Activated B cell treated with CpG ODN at 0.5 μM for 24 hours (primary cell): ENCODE data around the gene PIP5K1B. TPM values are rescaled to one million over a fixed set of nuclear protein-coding genes. Genes with fewer than 3 reads are reported as not detected.

ENCODE experiments used
- ATAC-seq: fragments of 200-7000 bp; cut with Tn5 transposase; one replicate; pipeline ENCODE4 v1.10.0; 2021; ENCODE audit warnings: low read depth, mild to moderate bottlenecking, moderate library complexity
- CTCF ChIA-PET: fragments of 350-600 bp; sonication (Branson Sonifier 250); formaldehyde crosslinking; loops from one replicate; lab custom pipeline; 2021; ENCODE audit warnings: antibody characterized with exemption; lab: Charles Lee
- POLR2A ChIA-PET: fragments of 350-600 bp; sonication (Branson Sonifier 250); formaldehyde crosslinking; loops from one replicate; lab custom pipeline; 2021; ENCODE audit warnings: antibody characterized with exemption; lab: Charles Lee
- DNase-seq: peaks from one replicate; pipeline ENCODE4 v3.0.0; 2022
- H3K27ac Mint-ChIP-seq: one replicate; pipeline ENCODE4 v1.8.0; 2020; ENCODE audit warnings: mixed read lengths
- H3K27me3 Mint-ChIP-seq: one replicate; pipeline ENCODE4 v1.8.0; 2021; ENCODE audit warnings: mixed read lengths
- H3K36me3 Mint-ChIP-seq: one replicate; pipeline ENCODE4 v1.8.0; 2021; ENCODE audit warnings: low read depth, mixed read lengths
- H3K4me1 Mint-ChIP-seq: one replicate; pipeline ENCODE4 v1.8.0; 2021; ENCODE audit warnings: mixed read lengths
- H3K4me3 Mint-ChIP-seq: one replicate; pipeline ENCODE4 v1.8.0; 2020; ENCODE audit warnings: mild to moderate bottlenecking, mixed read lengths
- H3K9me3 Mint-ChIP-seq: one replicate; pipeline ENCODE4 v1.8.0; 2020; ENCODE audit warnings: mixed read lengths
- intact Hi-C: fragments of 100-400 bp; cut with micrococcal nuclease; formaldehyde crosslinking; loops from one replicate; pipeline ENCODE4 v1.15.1; 2024
- total RNA-seq: library from RNA; stranded (reverse); gene quantifications from 2 replicates; pipeline ENCODE4 v1.2.3, GENCODE V29; 2022
- TF ChIP-seq, protein P1 (sequence below): fragments of 200-600 bp; IDR thresholded peaks from one replicate; pipeline ENCODE4 v1.8.0; 2022; ENCODE audit warnings: antibody characterized with exemption, mild to moderate bottlenecking

PIP5K1B gene
- total RNA-seq, 1 donor from 2014 or later = 22.0 TPM

DNA sequence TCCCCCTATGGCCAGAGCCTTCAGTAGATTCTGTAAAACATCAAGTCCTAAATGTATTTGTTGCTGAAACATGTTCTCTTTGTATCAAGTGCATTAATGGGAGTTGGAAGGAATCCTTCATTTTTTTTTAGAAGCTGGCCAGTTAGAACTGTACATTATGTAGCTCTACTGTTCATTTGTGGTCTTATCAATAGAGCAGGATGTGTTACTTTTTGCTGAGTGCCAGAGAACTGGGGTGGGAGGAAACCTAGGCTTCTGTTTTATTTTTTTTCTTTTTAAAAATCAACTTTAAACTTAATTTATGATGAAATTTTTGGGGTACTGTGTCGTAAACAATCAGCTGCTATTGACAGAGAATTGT is 5.1 kb downstream of the PIP5K1B start:
- Mint-ChIP-seq H3K27ac (no peak overlapping the region), H3K4me3 (no peak overlapping the region), H3K9me3 (no peaks in the 10 kb centered on the region), H3K4me1 (peaks cover 67% of the 10 kb centered on the region), H3K36me3 (peaks cover 31% of the 10 kb centered on the region), H3K27me3 (no peaks in the 10 kb centered on the region)
- CTCF ChIA-PET = interaction anchor here (0.7 kb wide), 1 partner anchor 175 kb away, joined by 3 read pairs; no protein-coding TSS in a partner anchor
- DNase-seq (no peak), ATAC-seq (no peak)
- POLR2A ChIA-PET = no interaction called here
- intact Hi-C loops = loop anchor here (1.0 kb wide), 1 partner anchor 11 kb away; no protein-coding TSS in a partner anchor
- TF ChIP-seq, protein P1, sequence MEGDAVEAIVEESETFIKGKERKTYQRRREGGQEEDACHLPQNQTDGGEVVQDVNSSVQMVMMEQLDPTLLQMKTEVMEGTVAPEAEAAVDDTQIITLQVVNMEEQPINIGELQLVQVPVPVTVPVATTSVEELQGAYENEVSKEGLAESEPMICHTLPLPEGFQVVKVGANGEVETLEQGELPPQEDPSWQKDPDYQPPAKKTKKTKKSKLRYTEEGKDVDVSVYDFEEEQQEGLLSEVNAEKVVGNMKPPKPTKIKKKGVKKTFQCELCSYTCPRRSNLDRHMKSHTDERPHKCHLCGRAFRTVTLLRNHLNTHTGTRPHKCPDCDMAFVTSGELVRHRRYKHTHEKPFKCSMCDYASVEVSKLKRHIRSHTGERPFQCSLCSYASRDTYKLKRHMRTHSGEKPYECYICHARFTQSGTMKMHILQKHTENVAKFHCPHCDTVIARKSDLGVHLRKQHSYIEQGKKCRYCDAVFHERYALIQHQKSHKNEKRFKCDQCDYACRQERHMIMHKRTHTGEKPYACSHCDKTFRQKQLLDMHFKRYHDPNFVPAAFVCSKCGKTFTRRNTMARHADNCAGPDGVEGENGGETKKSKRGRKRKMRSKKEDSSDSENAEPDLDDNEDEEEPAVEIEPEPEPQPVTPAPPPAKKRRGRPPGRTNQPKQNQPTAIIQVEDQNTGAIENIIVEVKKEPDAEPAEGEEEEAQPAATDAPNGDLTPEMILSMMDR = no peak

DNA sequence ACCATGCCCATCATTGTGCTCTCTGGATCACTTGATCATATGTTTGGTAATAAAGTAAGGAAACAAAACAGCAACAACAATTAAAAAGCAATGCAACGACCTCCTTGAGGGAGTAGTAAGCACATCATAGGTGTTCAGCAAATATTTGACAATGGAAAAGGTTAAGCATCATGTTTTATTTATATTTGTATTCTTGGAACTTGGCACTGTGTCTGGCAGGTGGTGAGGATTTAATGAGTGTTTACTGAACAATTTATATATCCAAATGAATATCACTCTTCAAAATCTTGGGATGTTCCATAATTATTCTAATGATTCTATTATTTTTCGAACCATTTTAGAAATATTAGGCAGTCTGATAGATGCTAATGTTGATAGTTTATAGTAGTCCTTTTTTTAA is 6.2 kb downstream of the PIP5K1B start:
- Mint-ChIP-seq H3K27me3 (no peaks in the 10 kb centered on the region), H3K9me3 (no peaks in the 10 kb centered on the region), H3K27ac (no peak overlapping the region), H3K36me3 (peaks cover 35% of the 10 kb centered on the region), H3K4me1 (peaks cover 68% of the 10 kb centered on the region), H3K4me3 (no peak overlapping the region)
- intact Hi-C loops = no loop called here
- CTCF ChIA-PET = no interaction called here
- ATAC-seq = no peak
- POLR2A ChIA-PET = interaction anchor here (0.6 kb wide), 1 partner anchor 83 kb away, joined by 4 read pairs; no protein-coding TSS in a partner anchor
- DNase-seq = no peak
- TF ChIP-seq, protein P1 = no peak

DNA sequence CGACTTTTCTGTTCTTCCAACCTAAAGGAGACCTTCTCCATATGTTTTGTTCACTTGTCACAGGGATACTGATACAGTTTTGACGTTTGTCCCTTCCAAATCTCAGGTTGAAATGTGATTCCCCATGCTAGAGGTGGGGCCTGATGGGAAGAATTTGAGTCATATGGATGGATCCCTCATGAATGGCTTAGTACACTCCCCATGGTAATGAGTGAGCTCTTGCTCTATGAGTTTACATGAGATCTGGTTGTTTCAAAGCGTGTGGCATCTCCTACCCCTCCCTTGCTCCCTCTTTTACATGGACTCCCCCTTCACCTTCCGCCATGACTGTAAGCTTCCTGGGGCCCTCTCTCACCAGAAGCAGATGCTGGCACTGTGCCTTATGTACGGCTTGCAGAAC is 6.9 kb downstream of the PIP5K1B start:
- Mint-ChIP-seq H3K4me3 (no peak overlapping the region), H3K27ac (no peak overlapping the region), H3K4me1 (peaks cover 67% of the 10 kb centered on the region), H3K9me3 (no peaks in the 10 kb centered on the region), H3K27me3 (no peaks in the 10 kb centered on the region), H3K36me3 (peaks cover 37% of the 10 kb centered on the region)
- TF ChIP-seq, protein P1 = no peak
- no peak for DNase-seq
- CTCF ChIA-PET = interaction anchor here (1.2 kb wide), 1 partner anchor 26 kb away, joined by 3 read pairs; no protein-coding TSS in a partner anchor
- POLR2A ChIA-PET = interaction anchor here (0.6 kb wide), 1 partner anchor 82 kb away, joined by 4 read pairs; no protein-coding TSS in a partner anchor
- intact Hi-C loops = no loop called here
- no peak for ATAC-seq

DNA sequence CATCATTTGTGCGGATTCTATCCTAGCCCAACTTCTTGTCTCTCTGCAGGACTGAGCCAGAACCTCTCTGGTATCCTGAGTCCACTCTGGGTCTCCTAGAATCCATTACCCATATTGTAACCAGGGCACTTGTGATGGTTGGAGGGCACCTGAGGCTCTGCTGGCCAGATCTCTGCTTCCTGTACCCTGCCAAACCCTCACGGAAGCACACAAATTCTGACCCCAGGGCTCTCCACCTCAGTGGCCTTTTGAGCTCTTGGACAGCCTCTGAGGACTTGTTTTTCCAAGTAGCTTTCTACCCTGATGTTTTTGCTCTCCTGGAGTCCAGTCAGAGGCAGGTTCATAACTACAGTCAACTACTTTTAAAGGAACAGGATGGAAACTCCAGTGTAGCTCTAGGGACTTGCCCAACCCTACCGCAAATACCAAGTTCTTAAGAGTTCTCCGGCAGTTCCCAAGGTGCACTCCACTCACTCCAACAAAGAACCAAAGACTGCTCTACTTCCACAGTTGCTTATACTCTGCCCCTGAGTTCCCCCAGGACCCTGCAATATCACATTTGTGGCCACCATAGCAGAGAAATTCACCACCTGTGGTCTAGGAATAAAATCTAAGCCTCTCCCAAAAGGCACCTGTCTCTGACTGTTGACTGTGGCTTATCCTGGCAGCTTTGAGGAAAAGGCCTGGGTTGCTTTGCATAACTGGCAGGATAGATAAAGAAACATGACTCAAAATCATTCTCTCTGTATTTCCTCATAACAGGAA is 9.6 kb downstream of the PIP5K1B start:
- ATAC-seq (no peak), DNase-seq (no peak)
- Mint-ChIP-seq H3K4me3 (no peak overlapping the region), H3K27ac (no peak overlapping the region), H3K9me3 (no peaks in the 10 kb centered on the region), H3K27me3 (no peaks in the 10 kb centered on the region), H3K4me1 (peaks cover 59% of the 10 kb centered on the region), H3K36me3 (peaks cover 34% of the 10 kb centered on the region)
- POLR2A ChIA-PET = no interaction called here
- intact Hi-C loops = no loop called here
- CTCF ChIA-PET = no interaction called here
- TF ChIP-seq, protein P1 = no peak

DNA sequence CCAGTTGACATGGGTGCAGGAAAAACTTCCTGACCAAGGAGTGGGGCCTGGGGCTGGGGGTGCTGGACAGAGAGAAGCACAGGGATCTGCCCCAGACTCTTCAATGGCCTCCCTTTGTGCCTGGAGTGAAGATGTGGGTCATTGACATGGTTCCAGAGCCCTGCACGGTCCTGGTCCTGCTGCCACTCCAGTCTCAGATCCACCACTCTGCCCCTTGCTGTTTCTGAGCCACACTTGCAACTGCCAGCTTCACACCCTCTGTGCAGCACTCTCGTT is 10.1 kb downstream of the PIP5K1B start:
- H3K27me3 Mint-ChIP-seq = no peaks in the 10 kb centered on the region
- POLR2A ChIA-PET = no interaction called here
- intact Hi-C loops = no loop called here

More for the DNA sequence above, 10.1 kb downstream of the PIP5K1B start:
- DNase-seq (no peak), ATAC-seq (no peak)
- no peak overlapping the region for H3K27ac Mint-ChIP-seq
- H3K9me3 Mint-ChIP-seq = no peaks in the 10 kb centered on the region
- peaks cover 54% of the 10 kb centered on the region for H3K4me1 Mint-ChIP-seq
- TF ChIP-seq, protein P1 = no peak
- CTCF ChIA-PET = no interaction called here
- no peak overlapping the region for H3K4me3 Mint-ChIP-seq
- peaks cover 30% of the 10 kb centered on the region for H3K36me3 Mint-ChIP-seq
